HT1080 (cell line): ENCODE data around the gene NLGN1. TPM values are rescaled to one million over a fixed set of nuclear protein-coding genes. Genes with fewer than 3 reads are reported as not detected.
"Not testable (repeated sequence)": the region's sequence is repeated elsewhere in the genome, so short reads cannot be mapped to it uniquely, and the experiment has no call there.

Experiments used
- DNase-seq: peaks from one replicate; pipeline ENCODE4 v3.0.0-alpha.2; 2015; ENCODE audit warnings: low read depth
- polyA plus RNA-seq, 2 experiments: library from polyadenylated mRNA; depleted of rRNA; stranded (reverse); fragments of >200 nt; gene quantifications; 2 replicates each; pipeline ENCODE4 v1.2.3, GENCODE V29; 2015
- total RNA-seq: library from RNA; depleted of rRNA; stranded (reverse); fragments of >200 nt; shearing (Covaris generic); gene quantifications from 2 replicates; pipeline ENCODE4 v1.2.3, GENCODE V29; 2014; rRNA removed

The NLGN1 gene
- total RNA-seq, result 1.6 and 3.1 TPM in 2 replicates
- 0.86 and 1.3 TPM in 2 replicates for polyA plus RNA-seq (2015; cell fraction: cytosol; rRNA removed)
- polyA plus RNA-seq (2015; cell fraction: nucleus; rRNA removed), result 0.87 and 0.99 TPM in 2 replicates

- DNase-seq, result peak; percentile 79
Measured at GRCh38 chr3:173397161-173398110, at the start of gene NLGN1. Gene NLGN1 (plus strand): TSS chr3:173397744.

GRCh38 chr3:173351886-173352285, 45.7 kb upstream of the NLGN1 start:
- DNase-seq, result no peak

GRCh38 chr3:173353137-173353536, 44.4 kb upstream of the NLGN1 start:
- DNase-seq, result not testable (repeated sequence)

- peak; percentile 30 for DNase-seq
Measured at GRCh38 chr3:173354124-173354523, 43.4 kb upstream of the NLGN1 start.

- peak; percentile 37 for DNase-seq
Measured at GRCh38 chr3:173371848-173372487, 25.6 kb upstream of the NLGN1 start.

- no peak for DNase-seq
Measured at GRCh38 chr3:173380681-173381080, 16.9 kb upstream of the NLGN1 start.

- DNase-seq, result not testable (repeated sequence)
Measured at GRCh38 chr3:173381936-173382335, 15.6 kb upstream of the NLGN1 start.

GRCh38 chr3:173395073-173395411, 2.5 kb upstream of the NLGN1 start:
- DNase-seq, result peak; percentile 86

- peak; percentile 92 for DNase-seq
Measured at GRCh38 chr3:173395412-173396181, 1.9 kb upstream of the NLGN1 start.

GRCh38 chr3:173396191-173397041, 1.1 kb upstream of the NLGN1 start:
- DNase-seq, result peak; percentile 27

GRCh38 chr3:173398111-173398479, 551 bp downstream of the NLGN1 start:
- no peak for DNase-seq

- no peak for DNase-seq
Measured at GRCh38 chr3:173399044-173399443, 1.5 kb downstream of the NLGN1 start.

- DNase-seq, result no peak
Measured at GRCh38 chr3:173401369-173401768, 3.8 kb downstream of the NLGN1 start.

GRCh38 chr3:173402656-173403055, 5.1 kb downstream of the NLGN1 start:
- no peak for DNase-seq

GRCh38 chr3:173403376-173403775, 5.8 kb downstream of the NLGN1 start:
- no peak for DNase-seq

GRCh38 chr3:173404156-173404555, 6.6 kb downstream of the NLGN1 start:
- DNase-seq, result no peak

GRCh38 chr3:173410436-173410835, 12.9 kb downstream of the NLGN1 start:
- no peak for DNase-seq

GRCh38 chr3:173410849-173411248, 13.3 kb downstream of the NLGN1 start:
- DNase-seq, result no peak

- DNase-seq, result peak; percentile 67
Measured at GRCh38 chr3:173411375-173411973, 13.9 kb downstream of the NLGN1 start.

- no peak for DNase-seq
Measured at GRCh38 chr3:173416070-173416469, 18.5 kb downstream of the NLGN1 start.
